Gastroesophageal sphincter (tissue), 3 donors: Measurements from ENCODE around the gene HS3ST5.

Experiments used
- EP300 ChIP-seq: sonication (generic); formaldehyde crosslinking; IDR thresholded peaks from one replicate; pipeline ENCODE4 v1.6.1; 2017; ENCODE audit warnings: antibody characterized with exemption, mild to moderate bottlenecking
- TF ChIP-seq, protein P1 (sequence below), 4 experiments: fragments of 200-600 bp in 2 of 4; fragments of 450-650 bp in 2 of 4; sonication (generic) in 1 of 4; IDR thresholded peaks; one replicate each; pipeline ENCODE4 v1.5.1; 2017 to 2019; ENCODE audit warnings: antibody characterized with exemption in 4 of 4, mild to moderate bottlenecking in 2 of 4, moderate library complexity in 2 of 4

DNA sequence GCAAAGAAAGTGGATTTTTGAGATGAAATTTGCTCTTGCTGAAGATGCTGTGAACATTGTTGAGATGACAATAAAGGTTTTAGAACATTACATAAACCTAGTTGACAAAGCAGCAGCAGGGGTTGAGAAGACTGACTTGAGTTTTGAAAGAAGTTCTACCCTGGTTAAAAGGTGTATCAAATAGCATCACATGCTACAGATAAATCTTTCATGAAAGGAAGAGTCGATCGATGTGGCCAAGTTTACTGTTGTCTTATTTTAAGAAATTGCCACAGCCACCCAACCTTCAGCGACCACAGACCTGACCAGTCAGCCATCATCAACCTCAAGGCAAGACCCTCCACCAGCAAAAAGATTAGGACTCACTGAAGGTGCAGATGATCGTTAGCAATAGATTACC is 155.3 kb downstream of the HS3ST5 start:
- TF ChIP-seq, protein P1, sequence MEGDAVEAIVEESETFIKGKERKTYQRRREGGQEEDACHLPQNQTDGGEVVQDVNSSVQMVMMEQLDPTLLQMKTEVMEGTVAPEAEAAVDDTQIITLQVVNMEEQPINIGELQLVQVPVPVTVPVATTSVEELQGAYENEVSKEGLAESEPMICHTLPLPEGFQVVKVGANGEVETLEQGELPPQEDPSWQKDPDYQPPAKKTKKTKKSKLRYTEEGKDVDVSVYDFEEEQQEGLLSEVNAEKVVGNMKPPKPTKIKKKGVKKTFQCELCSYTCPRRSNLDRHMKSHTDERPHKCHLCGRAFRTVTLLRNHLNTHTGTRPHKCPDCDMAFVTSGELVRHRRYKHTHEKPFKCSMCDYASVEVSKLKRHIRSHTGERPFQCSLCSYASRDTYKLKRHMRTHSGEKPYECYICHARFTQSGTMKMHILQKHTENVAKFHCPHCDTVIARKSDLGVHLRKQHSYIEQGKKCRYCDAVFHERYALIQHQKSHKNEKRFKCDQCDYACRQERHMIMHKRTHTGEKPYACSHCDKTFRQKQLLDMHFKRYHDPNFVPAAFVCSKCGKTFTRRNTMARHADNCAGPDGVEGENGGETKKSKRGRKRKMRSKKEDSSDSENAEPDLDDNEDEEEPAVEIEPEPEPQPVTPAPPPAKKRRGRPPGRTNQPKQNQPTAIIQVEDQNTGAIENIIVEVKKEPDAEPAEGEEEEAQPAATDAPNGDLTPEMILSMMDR (IDR thresholded peaks at IDR 0.05), result no peak
- no peak for TF ChIP-seq EP300
